HG03354 (cell line): ENCODE data around the gene RAB33B.
A peak's percentile ranks its signal among the peaks of the same experiment; 100 is the strongest.

Experiments
- ATAC-seq: cut with Tn5 transposase; IDR thresholded peaks from one replicate; pipeline ENCODE4 v1.9.1; 2021; ENCODE audit warnings: mild to moderate bottlenecking; ENCODE audit not compliant: unreplicated experiment, poor library complexity, severe bottlenecking

The RAB33B gene

DNA sequence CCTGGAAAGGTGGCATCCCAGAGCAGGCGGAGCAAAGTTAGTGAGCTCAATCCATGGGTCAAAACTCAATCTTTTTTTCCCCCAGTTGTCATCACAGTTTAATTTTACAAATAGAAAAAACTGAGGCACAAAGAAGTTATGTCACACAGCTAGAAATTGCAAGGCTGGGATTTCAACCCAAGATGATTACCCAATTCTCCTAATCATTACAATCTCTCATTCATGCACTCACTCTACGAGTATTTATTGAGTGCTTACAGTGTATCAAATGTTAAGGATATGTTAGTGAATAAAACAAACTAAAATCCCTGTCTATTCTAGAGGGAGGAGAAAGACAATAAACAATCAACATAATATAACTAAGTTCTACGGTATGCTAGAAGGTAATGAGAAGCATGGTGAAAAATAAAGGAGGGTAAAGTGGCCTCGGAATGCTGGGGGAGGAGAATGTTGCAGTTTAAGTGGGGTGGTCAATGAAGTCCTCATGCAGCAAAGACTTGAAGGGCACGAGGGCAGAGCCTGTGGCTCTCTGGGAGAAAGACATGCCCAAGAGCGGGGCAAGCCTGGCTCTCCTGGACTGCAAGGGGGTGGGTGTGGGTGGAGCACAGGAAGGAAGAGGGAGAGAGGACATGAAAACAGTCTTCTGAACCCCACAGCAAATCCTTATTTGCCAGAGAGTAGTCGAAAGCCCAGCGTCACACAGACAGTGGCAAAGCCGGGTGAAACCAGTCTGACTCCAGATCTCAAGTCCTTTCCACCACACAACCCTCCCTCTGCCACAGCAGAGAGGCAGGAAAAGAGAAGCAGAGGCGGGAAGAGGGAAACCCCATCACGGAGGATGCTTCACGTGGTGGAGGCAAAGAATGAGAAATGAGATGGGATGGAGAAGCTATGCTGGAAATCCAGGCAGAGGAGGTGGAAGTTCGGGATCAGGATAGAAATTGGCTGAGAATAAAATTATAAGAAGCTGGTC lies 48.3 kb downstream of the RAB33B start:
- ATAC-seq, result no peak

DNA sequence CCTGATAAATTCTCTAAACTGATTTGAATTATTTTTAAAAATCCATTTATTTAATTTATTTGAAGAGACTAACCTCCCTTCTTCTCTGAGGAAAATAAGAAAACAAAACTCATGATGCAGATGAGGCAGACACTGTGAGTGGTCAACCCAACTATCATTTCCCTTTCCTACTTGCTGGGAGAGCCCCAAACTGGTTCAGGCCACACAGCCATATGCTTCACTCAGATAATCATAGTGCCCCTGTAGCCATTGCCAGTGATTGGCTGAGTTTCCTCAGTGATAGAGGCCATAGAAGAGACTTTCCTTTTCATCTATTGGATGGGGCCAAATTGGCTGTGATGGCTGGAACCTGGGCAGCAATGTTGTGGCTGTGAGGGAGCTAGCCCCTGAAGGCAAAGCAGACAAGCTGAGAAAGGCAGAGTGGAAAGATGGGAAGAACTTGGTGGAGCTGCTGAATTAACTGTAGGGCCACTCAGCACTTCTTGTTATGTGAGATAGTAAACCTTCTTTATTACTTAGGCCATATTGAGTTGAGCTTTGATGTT lies 49.8 kb downstream of the RAB33B start:
- no peak for ATAC-seq

DNA sequence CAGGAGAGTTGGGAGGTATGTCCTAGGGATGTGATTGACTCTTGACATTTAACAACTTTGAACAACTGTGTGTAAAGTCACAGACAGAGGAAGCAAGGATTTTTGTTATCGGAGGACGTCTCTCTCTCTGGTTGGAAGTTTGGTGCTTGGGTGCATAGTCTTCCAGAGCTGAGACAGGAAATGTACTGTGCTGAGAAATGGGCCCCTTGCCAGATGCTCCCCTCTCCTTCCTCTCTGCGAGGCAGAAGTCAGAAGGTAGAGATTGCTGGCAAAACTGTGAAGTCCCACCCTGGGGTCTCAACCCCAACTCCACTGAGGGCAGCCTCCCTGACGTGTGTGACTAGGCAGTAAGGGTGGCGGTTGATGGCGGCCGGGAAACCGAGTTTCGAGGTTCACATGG lies 52.9 kb downstream of the RAB33B start:
- ATAC-seq, result no peak

DNA sequence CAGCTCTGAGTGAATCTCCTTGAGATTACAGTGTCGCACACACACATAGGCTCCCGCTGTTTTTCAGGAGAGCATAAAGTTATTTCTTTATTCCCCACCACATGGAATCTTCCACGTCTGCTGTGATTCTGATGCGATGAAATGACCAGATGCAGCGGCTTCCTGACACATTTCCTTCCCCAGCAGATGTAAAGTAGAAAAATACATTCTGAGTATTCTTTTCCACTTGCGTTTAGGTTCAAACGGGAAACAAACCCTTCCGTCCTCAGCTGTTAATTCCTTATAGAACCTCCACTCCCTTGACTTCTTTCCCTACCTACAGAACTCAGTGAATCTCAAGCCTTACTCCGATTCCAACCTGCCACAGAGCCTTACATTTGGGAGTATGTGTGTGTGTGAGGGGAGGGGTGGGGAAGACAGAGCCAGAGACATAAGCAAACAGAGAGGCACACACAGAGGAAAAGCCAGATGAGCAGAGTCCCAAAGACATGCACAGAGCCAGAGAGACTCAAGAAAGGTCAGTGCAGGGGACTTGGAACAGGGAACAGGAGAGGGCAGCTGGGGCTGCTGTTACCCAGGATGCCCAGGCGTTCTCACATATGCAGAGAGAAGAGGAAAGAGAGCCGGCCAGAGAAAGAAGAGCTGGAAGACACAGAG lies 54.8 kb downstream of the RAB33B start:
- ATAC-seq, result no peak

DNA sequence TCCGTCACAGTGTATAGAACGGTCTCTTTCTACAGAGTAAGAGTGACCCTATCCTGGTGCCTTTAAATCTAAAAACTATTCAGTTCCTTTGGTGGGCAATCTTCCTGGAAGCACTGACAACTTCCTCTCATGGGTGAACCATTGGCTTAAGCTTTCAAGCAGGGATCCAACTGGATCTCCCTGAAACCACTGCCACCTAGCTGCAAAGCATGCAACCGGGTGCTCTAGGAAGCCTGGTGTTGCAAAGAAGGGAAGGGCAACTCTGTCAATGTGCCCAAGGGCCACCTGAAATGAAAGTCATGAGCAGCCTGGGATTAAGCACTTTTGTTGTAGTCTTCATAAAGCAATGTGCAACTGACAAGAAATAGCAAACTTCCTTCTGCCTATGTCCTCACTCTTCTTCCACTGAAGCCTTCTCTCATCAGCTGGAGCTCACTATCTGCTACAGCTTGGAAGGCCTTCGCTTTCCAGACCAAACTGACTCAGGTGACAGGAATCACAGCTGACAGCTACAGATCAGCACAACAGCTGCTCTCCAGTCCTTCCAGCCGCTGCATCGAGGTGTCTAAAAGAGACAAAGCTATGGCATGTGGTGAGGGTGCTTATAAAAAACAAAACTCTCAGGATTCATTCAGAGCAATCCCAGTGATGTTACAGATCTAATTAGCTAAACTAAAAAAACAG lies 55.9 kb downstream of the RAB33B start:
- ATAC-seq, result no peak

- ATAC-seq, result no peak
Measured at GRCh38 chr4:139511320-139511719, 57.4 kb downstream of the RAB33B start.

GRCh38 chr4:139514382-139515059 lies 60.6 kb downstream of the RAB33B start:
- no peak for ATAC-seq

GRCh38 chr4:139515531-139515958 lies 61.6 kb downstream of the RAB33B start:
- ATAC-seq, result no peak

DNA sequence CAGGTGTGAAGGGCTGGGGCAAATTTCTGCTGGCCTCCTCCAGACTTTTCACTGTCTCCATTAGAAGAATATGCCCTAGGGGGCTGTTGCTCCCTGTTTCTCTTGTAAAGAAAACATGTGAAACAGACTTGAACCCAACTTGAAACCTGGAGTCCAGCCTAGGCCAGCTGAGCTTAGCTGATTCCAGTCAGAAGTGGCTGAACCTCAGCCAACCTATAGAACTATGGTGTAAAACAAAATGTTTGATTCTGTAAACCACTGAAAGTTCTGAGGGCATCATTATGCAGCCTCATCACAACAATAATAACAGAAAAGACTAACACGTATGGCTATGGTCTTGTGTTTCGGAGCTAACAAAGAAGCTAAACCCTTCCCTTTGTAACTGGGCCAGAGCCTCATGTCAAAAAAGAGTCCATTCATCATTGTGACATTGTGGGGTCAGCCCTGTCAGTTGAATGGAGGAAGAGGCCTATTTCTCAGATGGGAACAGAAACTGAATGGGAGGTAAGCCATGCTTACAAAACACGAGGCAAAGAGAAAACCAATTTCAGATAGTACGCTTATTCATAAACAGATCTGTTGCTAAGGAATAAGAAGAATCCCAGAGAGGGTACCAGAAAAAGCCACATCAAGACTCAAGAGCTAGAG lies 68.0 kb downstream of the RAB33B start:
- ATAC-seq, result peak; percentile 54

DNA sequence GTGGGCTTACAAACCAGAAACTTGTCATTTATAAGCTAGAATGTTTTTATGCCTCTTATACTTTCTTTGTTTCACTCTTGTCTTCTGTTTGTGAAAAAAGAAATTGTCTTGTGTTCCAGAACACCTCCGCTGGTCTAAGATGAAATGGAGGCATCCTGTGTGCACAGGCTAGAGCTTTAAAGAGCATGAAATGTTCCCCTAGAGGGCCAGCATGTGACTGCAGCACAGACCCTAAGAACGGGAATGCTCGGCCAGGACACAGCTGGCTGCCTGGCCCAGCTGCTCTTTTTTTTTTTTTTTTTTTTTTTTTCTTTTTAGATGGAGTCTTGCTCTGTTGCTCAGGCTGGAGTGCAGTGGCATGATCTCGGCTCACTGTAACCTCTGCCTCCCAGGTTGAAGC lies 68.5 kb downstream of the RAB33B start:
- ATAC-seq, result peak; percentile 46

GRCh38 chr4:139523076-139523475 lies 69.2 kb downstream of the RAB33B start:
- ATAC-seq, result no peak

DNA sequence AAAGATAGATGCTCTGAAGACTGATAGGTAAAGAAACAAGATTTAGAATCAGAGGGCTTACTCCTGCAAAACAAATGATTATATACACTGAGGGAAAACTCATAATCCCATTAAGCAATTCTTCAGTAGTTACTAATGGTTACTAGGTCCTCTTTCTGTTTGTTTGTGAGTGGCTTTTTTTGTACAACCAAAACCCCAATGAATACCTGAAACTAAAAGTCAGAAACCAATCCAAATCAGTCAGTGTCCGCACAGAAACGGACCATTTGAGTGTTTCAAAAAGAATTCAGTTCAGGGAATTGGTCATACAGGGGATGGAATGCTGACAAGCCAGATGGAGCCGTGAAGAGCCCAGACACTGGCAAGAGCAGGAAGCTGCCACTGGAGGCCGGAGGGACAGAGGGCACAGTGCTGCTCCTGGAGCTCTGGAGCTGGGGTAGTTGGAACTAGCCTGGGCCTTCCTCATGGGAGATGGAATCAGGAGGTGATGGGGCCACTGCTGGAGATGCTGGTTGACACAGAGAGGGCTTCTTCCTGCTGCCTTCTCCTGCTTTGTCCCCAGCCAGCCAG lies 70.2 kb downstream of the RAB33B start:
- ATAC-seq, result no peak

DNA sequence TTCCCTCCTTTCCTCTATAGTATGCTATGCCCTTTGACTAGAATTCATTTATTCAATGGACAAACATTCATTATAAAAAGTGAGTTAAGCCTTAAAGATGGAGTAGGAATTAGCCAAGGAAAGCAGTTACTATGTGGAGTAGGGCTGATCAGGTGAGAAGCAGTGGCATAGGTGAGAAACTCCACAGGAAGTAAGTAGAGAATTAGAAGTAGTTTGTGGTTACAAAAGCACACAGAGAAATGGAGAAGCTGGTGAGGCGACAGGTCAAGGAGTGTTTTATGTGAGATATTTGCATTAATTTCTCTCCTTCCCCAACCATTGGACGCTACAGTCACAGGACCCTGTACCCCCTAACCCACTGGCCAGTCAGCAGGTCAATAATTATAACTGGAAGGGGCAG lies 71.5 kb downstream of the RAB33B start:
- peak; percentile 30 for ATAC-seq
